ENCODE results near the gene TADA1.
A peak's percentile ranks its signal among the peaks of the same experiment; 100 is the strongest.

The TADA1 gene, protein sequence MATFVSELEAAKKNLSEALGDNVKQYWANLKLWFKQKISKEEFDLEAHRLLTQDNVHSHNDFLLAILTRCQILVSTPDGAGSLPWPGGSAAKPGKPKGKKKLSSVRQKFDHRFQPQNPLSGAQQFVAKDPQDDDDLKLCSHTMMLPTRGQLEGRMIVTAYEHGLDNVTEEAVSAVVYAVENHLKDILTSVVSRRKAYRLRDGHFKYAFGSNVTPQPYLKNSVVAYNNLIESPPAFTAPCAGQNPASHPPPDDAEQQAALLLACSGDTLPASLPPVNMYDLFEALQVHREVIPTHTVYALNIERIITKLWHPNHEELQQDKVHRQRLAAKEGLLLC

DNA sequence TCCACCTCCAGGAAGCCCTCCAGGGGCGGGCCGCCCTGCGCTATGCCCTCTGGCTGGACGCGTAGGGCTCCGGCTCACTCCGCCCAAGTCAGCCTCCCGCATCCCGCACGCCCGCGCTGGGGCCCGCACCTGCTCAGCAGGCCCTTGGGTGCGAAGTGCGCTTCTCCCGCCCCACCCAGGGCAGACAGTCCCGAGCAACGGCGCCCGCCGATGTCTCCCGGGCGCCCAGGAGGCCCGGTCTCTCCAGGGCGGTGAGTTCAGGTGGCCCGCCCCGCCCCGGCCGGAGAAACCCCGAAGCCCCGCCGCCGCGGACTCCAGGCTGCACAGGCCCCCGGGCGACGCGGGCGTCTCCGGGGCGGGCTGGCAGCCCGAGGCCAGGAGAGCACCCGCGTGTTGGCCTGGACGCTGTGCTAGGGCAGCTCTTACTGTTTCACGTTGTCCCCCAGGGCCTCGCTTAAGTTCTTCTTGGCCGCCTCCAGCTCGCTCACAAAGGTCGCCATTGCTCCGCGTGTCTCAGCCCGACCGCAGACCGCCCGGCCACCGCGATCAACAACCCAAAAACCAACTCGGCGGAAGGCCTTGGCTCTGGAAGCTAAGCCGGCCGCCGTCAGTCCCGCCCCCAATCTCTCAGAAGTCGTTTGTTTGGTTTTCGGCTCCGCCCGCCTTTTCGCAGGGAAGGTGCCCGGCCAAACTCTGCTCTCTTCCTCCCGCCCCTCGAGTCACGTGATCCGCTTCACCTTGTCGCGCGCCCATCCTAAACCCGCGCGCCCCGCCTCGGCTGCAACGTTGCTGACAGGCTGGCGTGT is at the start of gene TADA1:
Gene TADA1, minus strand, starts transcription at position 531 of the 806 bp plus-strand sequence. Its CDS starts 31 bp downstream, at position 500.
- DNase-seq, result peak; percentile 95

DNA sequence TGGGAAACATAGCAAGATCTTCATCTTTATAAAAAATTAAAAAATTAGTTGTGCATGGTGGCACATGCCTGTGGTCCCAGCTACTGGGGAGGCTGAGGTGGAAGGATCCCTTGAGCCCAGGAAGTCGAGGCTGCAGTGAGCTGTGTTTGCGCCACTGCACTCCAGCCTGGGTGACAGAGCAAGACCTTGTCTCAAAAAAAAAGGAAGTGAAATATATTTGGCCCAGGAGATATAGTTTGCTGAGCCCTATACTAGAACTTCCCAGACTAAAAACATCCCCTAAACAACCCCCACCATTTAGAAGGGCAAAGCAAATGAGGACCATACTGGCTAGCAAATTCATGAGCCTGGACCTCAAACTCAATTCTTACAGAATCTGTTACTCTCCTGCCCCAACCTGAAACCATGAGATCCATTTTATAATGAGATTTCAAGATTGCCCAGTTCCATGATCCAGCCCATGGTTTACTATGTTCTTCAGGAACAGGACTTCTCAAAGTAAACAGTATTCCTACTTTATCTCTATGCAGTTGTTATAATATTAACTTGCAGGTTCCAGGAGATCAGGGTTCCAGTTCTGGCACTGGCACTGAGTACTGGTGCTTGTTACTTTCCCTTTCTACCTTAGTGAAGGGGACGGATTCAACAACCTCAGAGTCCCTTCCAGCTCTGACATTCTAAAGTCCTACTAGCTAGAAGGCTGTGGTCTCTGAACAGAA is 48.9 kb upstream of the TADA1 start:
- DNase-seq, result no peak

GRCh38 chr1:166920561-166921475 is 44.8 kb upstream of the TADA1 start:
- no peak for DNase-seq

GRCh38 chr1:166918956-166919316 is 42.9 kb upstream of the TADA1 start:
- no peak for DNase-seq

DNA sequence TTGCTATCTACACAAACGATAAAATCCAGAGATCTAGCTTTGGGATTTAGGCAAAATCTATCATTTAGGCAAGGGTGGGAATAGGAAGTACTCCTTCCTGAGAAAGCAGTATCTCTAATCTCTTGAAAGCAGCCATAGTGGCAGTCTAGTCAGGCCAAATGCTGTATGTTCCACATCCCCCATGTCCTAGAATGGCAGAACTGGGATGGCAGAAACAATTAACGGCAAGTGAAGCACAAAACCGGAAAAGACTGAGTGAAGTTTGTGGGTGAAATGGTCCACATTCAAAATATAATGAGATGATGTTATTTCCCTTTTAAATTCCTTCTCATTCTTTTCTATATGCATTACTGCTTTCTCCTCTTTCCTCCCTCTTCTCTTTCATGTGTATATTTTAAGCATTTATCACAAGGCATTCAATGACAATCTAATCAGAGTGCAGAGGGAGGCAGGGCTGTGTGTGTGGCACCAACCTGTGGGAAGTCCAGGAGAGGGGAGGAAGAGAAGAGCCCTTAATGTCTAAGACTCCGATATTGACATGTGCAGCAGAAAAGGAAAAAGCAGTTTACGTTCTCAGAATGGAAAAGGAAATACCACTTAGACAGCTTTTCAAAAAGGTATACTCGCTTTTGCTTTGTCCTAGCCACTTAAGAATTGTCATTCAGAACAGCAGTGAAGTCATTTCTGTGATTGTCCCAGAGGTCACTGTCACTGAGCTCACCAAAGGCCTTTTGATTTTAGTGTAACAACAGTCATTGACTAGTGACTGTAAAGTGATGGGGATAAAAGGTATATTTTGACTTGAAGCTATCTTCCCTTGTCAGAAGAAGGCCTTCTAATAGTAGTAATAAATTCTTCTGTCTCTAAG is 42.3 kb upstream of the TADA1 start:
- no peak for DNase-seq

DNA sequence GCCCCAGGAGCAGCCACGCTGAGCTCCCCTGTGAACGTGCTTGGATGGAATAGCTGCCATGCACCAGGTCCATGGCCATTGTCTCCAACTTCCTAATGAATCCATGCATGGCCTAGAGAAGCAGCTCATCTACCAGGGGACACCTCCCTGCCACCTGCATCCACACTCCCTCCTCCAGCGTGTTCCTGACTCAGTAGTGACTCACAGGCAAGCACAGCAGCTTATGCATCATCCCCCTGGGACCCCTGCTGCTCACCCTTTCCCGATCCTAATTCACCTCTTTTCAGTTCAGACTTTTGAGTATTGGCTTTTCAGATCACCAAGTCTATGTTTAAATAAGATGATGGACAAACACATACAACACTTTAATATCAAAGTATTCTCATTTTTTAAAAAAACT is 39.9 kb upstream of the TADA1 start:
- no peak for DNase-seq

DNA sequence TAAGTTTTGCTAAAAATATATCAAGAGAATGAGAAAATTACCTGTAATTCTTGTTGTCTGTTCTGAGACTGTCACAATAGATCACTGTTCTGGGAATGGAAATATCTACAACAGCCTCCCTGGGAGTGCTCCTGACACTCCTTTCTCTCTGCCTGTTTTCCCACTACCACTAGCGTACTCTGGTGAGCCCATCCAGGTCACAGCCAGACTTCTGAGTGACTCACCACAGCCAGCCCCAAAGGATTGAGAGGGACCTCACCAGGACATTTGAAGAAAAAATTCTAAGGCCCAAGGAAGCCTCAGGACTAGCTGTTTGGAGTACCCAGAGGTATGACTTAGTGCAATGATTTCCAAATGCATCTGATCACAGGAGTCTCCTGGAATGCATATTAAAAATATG is 39.0 kb upstream of the TADA1 start:
- DNase-seq, result no peak

- no peak for DNase-seq
Measured at GRCh38 chr1:166914111-166914510, 38.0 kb upstream of the TADA1 start.

DNA sequence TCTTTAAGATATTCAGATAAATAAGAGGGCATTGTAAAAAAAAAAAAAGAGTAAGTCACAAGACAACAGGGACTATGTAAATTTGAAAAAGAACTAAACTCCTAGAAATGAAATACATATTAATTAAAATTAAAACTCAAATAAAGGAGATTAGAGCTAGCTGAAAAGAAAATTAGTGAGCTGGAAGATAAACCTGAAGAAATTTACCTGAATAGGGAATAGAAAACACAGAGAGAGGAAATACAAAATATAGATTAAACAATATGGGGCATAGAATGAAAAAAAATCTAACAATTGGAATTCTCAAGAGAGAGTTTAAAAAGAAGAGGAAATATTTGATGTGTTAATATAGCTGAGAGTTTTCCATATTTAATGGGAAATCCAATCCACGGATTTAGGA is 35.6 kb upstream of the TADA1 start:
- DNase-seq, result no peak

GRCh38 chr1:166910396-166910994 is 34.4 kb upstream of the TADA1 start:
- DNase-seq, result peak; percentile 73

DNA sequence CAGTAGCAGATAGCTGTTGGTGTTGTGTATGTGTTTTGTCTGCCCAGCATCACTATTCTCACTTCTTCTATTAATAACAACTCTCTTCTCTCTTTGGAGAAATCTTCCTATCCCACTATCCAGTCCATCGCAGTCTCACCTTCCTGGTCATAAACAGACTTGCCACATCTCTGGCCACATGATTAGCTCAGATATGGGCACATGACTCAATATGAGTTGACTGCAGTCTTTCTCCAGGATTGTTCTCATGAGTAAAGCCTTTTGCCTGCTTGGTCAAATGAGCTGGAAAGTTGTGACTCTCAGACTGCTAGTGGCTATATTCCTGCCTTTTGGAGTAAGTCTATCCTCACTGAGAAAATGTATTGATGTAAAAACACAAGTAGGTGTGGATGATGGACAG is 32.9 kb upstream of the TADA1 start:
- DNase-seq, result no peak

GRCh38 chr1:166907763-166908162 is 31.7 kb upstream of the TADA1 start:
- DNase-seq, result no peak

DNA sequence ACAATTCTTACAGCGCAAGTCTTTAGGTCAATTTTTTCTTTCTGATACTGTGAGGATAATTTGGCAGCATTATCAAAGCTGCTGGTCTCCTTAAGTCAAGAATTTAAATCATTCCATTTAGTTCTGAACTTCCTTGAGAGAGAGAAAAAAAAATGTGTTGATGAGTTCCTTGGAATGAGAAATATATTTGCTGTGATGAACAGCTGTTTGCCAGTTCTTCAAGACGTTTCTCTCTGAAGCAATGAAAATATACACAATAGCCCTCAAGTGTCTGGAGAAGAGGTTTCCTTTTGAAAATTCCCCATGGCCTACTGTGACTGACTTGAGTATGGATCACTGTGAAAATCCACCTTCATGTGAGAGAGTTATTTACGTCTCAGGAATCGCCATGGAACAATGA is 31.0 kb upstream of the TADA1 start:
- no peak for DNase-seq

- no peak for DNase-seq
Measured at GRCh38 chr1:166906647-166907046, 30.6 kb upstream of the TADA1 start.

- no peak for DNase-seq
Measured at GRCh38 chr1:166905900-166906299, 29.8 kb upstream of the TADA1 start.

DNA sequence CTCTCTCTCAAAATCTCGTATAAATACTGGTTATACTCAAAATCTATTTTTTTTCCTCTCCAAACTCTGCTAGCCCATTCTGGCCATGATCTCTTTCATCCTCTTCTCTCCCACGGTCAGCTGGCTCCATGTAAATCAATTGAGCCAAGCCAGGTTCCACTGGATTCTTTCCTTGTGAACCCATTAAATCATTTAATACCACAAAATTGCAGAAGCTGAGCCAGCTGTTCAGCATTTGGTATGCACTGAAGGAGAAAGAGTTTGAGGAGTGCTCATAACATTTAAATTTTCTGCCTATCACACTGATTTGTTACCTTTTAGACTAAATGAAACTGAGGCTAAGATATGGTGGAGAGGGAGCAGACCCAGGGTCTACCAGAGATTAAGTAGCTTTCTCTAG is 29.1 kb upstream of the TADA1 start:
- no peak for DNase-seq

GRCh38 chr1:166903232-166903631 is 27.2 kb upstream of the TADA1 start:
- DNase-seq, result no peak

GRCh38 chr1:166902279-166902678 is 26.2 kb upstream of the TADA1 start:
- no peak for DNase-seq

GRCh38 chr1:166900987-166901386 is 24.9 kb upstream of the TADA1 start:
- no peak for DNase-seq

GRCh38 chr1:166899769-166900168 is 23.7 kb upstream of the TADA1 start:
- no peak for DNase-seq

GRCh38 chr1:166895766-166896165 is 19.7 kb upstream of the TADA1 start:
- DNase-seq, result no peak

Measured in NCI-H2029 (cell line).